RWPE1 (cell line): Measurements from ENCODE around the gene IKZF1.

ENCODE experiments used
- CTCF ChIA-PET: fragments of 350-600 bp; sonication (Branson Sonifier 250); formaldehyde crosslinking; extraction: SDS; loops from one replicate; lab custom pipeline; 2021; lab: Yijun Ruan, JAX
- POLR2A ChIA-PET: fragments of 400-600 bp; formaldehyde crosslinking; extraction: SDS; loops from one replicate; lab custom pipeline; 2020; ENCODE audit warnings: antibody characterized with exemption; ENCODE audit not compliant: low non-redundant PET; lab: Yijun Ruan, JAX
- DNase-seq: peaks from one replicate; pipeline ENCODE4 v3.0.0; 2012; ENCODE audit warnings: low spot score
- H3K27ac ChIP-seq: fragments of 450-650 bp; 2 replicates; pipeline ENCODE4 v1.5.1; 2017
- TF ChIP-seq, protein P1 (sequence below): fragments of 450-650 bp; conservative IDR thresholded peaks from 2 replicates; pipeline ENCODE4 v1.5.1; 2017; ENCODE audit warnings: low read depth, mild to moderate bottlenecking

IKZF1 gene

GRCh38 chr7:50292165-50292757, 12.3 kb upstream of the IKZF1 start:
- TF ChIP-seq, protein P1, sequence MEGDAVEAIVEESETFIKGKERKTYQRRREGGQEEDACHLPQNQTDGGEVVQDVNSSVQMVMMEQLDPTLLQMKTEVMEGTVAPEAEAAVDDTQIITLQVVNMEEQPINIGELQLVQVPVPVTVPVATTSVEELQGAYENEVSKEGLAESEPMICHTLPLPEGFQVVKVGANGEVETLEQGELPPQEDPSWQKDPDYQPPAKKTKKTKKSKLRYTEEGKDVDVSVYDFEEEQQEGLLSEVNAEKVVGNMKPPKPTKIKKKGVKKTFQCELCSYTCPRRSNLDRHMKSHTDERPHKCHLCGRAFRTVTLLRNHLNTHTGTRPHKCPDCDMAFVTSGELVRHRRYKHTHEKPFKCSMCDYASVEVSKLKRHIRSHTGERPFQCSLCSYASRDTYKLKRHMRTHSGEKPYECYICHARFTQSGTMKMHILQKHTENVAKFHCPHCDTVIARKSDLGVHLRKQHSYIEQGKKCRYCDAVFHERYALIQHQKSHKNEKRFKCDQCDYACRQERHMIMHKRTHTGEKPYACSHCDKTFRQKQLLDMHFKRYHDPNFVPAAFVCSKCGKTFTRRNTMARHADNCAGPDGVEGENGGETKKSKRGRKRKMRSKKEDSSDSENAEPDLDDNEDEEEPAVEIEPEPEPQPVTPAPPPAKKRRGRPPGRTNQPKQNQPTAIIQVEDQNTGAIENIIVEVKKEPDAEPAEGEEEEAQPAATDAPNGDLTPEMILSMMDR, result no peak
- no peak overlapping the region for H3K27ac ChIP-seq
- DNase-seq, result no peak
- ChIA-PET CTCF (no interaction called here), POLR2A (no interaction called here)

- H3K27ac ChIP-seq, result no peak overlapping the region
- ChIA-PET POLR2A (no interaction called here), CTCF (no interaction called here)
- no peak for DNase-seq
- TF ChIP-seq, protein P1, result no peak
Observed at GRCh38 chr7:50292763-50293162, 11.8 kb upstream of the IKZF1 start.

DNA sequence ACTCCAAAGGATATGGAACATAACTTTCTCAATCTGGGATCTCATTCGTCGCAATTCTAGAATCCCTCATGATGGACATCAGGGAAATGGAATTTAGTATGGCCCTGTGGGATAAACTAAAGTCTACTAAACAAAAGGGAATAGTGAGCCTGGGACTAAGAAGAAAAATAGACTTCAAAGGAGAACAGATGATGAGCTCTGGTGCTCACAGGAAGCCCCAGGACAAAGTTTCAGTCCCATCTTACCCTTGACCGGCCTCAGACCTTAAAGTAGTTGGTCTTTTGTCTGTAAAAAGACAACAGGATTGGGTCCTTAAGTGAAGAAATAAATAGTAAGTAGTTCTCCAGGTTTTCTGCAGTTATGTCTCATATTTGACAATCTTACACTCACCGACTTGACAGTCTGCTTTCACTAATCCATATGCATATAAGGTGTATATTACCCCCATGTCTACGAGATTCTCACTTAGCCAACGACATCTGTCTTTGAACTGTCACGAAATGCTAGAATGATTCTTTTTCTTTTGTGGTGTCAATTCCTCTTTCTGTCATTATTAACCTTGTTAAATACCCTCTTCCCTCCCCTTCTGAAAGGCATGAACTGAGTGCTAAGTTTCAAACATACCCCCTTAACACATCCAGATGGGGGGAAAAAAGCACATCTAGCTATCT, 10.9 kb upstream of the IKZF1 start:
- ChIA-PET CTCF (no interaction called here), POLR2A (no interaction called here)
- H3K27ac ChIP-seq, result no peak overlapping the region
- DNase-seq, result no peak
- TF ChIP-seq, protein P1, result no peak

DNA sequence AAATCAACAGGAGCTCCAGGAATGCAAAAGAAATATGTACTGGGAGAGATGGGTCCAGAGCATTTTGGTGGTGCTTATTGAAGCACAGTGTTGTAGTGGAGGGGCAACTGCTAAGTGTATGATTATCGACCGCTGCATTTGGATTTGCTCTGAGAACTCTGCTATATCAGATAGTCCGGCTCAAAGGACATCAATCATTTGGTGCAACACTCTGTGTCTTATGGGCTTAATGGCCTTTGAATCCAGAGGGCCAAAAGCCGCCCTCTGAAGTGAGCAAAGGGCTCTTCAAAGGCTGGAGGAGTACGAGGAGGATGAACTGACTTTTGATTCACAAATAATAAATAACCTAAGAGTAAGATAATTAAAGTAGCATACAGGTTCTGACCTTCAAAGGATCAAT, 9.4 kb upstream of the IKZF1 start:
- H3K27ac ChIP-seq, result no peak overlapping the region
- TF ChIP-seq, protein P1, result no peak
- DNase-seq, result no peak
- POLR2A ChIA-PET, result no interaction called here
- CTCF ChIA-PET, result no interaction called here

DNA sequence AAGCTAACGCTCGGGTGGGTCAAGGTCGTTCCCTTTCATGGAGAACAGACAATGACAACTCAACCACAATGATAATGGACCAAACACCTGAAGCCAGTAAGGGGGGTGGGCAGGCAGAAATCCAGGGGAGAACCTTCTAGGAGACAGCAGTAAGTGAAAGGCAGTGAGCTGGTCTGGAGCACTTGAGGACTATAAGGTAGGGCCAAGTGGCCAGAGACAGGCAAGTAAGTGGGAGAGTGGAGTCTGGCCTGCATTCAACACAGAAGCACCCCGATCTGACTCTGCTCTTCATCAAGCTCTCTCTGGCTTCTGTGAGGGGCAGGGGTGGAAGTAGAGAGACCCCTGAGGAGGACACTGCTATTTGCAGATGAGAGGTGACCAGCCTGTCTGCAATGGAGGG, 7.7 kb upstream of the IKZF1 start:
- DNase-seq, result no peak
- TF ChIP-seq, protein P1, result no peak
- H3K27ac ChIP-seq, result no peak overlapping the region
- ChIA-PET POLR2A (no interaction called here), CTCF (no interaction called here)

- no peak overlapping the region for H3K27ac ChIP-seq
- DNase-seq, result no peak
- TF ChIP-seq, protein P1, result no peak
- CTCF ChIA-PET, result no interaction called here
- POLR2A ChIA-PET, result no interaction called here
Observed at GRCh38 chr7:50298811-50299562, 5.5 kb upstream of the IKZF1 start.
